ENCODE data around the gene EGFL6.

The EGFL6 gene

DNA sequence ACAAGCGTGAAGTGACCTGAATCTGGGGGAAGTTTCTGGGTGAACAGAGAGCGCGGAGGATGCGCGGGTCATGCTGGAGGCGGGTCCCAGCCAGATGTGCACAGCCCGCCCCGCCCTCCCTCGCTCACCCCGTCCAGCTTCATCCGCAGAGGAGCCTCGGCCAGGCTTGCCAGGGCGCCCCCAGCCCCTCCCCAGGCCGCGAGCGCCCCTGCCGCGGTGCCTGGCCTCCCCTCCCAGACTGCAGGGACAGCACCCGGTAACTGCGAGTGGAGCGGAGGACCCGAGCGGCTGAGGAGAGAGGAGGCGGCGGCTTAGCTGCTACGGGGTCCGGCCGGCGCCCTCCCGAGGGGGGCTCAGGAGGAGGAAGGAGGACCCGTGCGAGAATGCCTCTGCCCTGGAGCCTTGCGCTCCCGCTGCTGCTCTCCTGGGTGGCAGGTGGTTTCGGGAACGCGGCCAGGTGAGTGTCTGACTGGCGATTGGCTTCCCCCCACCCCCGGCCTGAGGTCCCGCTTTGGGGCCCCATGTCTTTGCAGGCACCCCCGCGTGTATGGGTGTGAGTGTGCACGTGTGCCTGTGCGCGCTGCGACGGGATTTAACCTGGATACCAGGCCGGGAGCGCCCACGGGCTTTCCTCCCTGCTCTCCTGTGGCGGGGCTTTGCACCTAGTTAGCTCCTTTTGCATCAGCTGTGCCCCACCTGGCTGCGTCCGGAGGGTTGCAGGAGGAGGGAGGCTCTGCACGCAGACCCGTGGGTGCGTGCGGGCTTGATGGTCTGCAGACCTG lies at the start of gene EGFL6:
Gene EGFL6 (plus strand): TSS at position 123 of the 782 bp plus-strand sequence. CDS start 261 bp downstream, at position 384.
- no peak for DNase-seq

DNA sequence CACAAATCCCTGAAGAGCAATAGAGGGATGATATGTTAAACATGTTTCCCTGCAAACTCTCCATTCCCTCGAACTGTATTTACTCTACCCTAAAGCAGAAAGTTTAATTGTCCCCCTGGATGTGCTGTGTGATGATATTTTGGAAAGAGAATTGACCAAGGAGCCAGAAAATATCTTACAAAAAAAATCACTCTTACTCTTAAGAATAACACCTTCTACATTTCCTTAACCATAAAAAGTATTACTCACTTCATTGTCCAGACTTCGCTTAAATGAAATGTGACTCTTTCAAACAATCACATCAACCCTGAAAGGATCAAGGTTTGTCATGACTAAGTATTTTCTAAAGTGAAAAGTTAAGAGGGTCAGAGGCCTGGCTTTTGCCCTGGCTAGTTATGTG lies 49.0 kb upstream of the EGFL6 start:
- DNase-seq, result no peak

- DNase-seq, result no peak
These were observed 48.5 kb upstream of the EGFL6 start for GRCh38 chrX:13520936-13521335.

GRCh38 chrX:13522811-13523210 lies 46.6 kb upstream of the EGFL6 start:
- no peak for DNase-seq

- DNase-seq, result no peak
These were observed 35.7 kb upstream of the EGFL6 start for GRCh38 chrX:13533726-13534125.

DNA sequence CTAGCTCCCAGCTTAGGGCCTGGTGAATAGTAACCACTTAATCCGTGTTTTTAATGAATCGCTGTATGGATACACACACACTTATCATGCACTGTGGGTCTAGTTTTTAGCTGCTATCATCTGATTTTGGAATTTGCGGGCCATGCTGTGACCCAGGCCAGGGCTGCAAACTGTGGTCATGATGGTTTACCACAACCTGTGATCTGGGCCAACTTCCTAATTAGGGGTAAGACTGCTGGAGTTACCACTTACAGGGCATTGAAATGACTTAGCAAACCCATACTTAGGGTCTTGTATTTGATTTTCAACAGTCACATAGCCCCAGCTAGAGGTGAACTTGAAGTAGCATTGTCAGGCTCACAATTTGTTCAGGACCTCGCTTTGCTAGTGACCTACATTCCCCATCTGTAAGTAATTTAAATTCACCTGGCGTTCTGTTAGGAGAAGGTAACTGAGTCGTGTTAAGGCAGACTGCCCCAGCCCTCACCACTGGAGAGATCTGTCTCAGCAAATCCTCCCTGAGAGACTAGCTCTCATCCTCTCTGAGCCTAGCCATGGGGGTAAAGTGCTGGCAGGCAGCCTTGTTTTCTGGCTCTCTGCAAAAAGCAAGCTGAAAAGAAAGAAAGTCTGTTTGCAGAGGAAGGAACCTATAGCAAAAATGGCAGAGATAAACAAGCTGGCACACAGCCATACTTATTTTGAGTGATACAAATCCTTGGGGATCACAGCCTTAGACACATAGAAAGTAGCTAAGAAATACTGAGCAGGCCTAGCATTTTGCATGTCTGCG lies 33.8 kb upstream of the EGFL6 start:
- DNase-seq, result no peak

- no peak for DNase-seq
These were observed 32.9 kb upstream of the EGFL6 start for GRCh38 chrX:13536551-13536950.

- no peak for DNase-seq
These were observed 31.0 kb upstream of the EGFL6 start for GRCh38 chrX:13538414-13538813.

DNA sequence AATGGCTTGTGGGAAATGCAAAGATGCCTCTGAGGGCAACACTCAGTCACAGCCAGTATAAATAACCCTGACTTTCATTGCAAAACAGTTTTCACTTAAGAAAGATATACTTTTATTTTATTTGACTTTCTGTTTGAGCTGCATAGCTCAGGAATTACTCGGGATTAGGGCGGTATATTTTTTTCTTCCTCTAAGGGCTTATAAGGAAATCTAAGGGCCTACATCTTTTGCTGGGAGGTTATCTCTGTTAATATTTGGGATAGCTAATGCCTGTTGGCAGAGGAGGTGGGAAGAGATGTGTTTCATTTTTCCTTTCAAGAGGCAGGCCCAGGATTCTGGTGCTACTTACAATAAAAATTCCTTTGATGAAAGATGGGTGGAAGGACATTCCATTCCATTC lies 28.8 kb upstream of the EGFL6 start:
- DNase-seq, result no peak

GRCh38 chrX:13545726-13546125 lies 23.7 kb upstream of the EGFL6 start:
- DNase-seq, result no peak

DNA sequence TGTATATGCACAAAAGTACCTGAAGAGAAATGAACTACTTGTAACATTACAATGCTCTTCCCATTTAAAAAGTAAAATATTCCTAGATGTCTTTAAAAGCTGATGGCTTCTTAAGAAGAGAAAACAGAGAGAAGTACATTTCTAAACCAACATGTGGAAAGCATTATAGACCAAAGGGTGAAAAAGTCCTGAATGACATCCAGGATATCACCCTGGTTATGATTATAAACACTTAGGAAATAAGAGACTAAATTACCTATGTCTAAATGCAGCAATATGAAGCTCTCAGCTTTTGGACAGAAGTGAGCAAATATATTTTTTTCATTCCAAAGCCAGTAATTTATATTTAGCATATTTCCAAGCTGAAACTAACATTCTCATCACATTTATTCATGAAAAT lies 21.7 kb upstream of the EGFL6 start:
- no peak for DNase-seq

DNA sequence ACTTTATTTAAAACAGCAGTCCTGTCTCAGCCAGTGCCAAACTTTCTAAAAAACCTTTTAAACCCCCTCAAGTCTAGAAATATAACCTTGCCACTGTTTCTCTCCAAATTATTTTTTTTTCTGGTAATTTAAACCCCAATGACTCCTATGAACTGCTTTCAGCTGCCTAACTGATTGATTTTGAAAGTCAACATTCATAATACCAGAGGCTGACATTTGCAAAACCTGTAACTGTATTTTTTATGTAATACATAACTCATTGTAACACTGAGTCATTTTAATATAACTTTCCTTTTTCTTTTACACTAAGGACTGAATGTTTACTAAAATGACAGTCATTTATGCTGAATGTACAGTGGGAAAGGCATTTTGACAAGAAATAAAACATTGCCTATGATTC lies 19.1 kb upstream of the EGFL6 start:
- no peak for DNase-seq

DNA sequence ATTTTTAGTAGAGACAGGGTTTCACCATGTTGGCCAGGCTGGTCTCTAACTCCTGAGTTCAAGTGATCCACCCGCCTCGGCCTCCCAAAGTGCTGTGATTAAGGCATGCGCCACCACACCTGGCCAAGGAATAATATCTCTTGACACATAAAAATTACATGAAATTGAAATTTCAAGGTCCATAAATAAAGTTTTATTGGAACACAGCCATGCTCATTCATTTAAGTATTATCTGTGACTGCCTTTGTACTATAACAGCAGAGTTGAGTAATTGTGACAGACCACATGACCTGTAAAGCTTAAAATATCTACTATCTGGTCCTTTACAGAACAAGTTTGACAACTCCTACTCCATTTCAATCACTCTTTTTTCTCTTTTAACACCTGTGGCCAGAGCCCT lies 17.8 kb upstream of the EGFL6 start:
- no peak for DNase-seq

- DNase-seq, result no peak
These were observed 16.5 kb upstream of the EGFL6 start for GRCh38 chrX:13552892-13553291.

DNA sequence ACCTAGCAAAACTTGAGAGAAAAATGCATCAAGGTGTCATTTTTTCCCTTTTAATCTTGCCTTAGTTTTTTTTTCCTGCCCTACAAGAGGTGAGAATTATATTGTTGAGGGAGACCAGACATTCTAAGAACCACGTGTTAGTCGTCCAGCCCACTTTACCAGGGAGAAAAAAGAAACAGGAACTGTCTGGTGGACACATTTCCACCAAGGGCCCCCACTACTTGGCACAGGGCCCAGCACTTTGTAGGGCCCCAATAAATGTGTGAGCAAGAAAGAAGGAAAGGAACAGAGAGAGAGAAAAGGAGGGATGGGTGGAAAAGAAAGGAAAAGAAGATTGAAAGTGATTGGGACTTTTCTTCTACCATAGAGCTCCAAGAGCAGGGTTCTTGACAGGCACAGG lies 3.9 kb upstream of the EGFL6 start:
- no peak for DNase-seq

- no peak for DNase-seq
These were observed 832 bp downstream of the EGFL6 start for GRCh38 chrX:13570261-13570605.

- no peak for DNase-seq
These were observed 1.7 kb downstream of the EGFL6 start for GRCh38 chrX:13571136-13571535.

DNA sequence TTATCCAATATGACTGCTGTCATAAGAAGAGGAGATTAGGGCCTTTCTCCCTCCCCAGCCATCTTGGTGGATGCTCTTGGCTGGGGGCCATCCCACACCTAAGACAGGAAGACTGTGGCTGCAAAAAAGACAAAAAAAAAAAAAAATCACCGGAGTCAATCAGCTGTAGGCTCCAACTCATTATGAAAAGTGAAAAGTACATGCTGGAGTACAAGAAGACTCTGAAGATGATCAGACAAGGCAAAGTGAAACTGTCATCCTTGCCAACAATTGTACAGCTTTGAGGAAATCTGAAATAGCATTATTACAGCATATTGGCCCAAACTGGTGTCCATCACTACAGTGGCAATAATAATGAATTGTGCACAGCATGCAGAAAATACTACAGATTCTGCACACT lies 5.2 kb downstream of the EGFL6 start:
- DNase-seq, result no peak

- no peak for DNase-seq
These were observed 10.3 kb downstream of the EGFL6 start for GRCh38 chrX:13579661-13580060.

GRCh38 chrX:13581554-13581953 lies 12.2 kb downstream of the EGFL6 start:
- DNase-seq, result no peak

DNA sequence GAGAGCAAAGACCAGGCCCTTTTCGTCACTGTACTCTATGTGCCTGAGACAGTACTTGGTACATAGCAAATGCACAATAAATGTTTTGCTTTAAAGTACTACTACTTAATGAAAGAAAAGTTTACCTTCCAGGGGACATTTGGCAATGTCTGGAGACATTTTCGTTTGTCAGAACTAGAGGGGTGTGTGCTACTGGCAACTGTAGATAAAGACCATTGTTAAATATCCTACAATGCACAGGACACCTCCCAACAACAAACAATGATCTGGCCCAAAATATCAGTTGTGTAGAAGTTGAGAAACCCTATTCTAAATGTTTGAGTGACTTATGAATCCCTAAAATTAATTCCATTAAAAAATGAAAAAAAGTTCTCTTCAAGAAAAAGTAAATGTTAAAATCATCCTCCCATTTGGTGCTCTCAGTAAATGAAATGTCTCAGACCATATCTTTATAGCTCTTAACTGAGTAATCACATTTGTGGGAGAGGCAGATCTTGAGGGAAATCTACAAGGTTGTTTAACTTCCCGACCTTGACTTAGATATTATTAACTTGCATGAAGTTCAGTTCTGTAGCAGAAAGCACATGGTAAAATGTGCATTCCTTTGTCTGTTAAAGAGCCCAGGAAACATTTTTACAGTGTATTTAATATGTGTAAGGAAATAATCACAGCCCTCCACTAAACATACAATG lies 18.5 kb downstream of the EGFL6 start:
- no peak for DNase-seq

DNA sequence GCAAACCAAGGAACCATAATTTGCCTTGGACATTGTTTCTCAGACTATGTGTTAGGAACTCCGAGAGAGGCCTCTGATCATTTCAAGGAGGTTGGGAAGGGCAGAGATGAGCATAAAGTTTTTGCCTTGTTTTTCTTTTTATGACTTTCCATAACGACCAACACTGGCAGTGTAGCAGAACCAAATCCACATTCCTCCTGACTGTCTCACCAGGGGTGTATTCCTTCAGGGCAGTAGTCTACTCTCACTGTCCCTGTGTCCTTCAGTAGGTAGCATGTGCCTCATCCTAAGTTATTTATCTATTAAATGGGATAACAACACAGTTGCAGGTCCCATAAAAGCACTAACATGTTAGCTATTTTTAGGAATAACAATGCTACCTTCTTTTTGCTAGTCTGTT lies 20.8 kb downstream of the EGFL6 start:
- no peak for DNase-seq

DNA sequence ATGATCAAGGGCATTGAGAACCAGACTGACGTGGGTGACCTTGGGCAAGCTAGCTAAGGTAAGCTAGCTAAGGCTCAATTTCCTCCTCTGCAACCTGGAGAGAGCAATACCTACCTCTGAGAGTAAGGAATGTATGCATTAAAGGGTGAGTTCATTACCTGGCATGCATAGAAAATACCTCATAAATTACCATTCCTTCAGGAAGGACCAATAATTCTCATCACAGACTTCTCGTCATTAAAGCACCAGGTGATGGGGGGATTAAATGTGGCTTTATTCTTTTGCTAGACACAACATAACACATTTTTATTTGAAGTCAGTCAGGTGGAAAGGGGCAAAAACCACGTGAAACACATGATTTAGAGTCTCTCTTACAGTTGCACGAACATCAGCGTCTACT lies 21.5 kb downstream of the EGFL6 start:
- DNase-seq, result no peak

DNA sequence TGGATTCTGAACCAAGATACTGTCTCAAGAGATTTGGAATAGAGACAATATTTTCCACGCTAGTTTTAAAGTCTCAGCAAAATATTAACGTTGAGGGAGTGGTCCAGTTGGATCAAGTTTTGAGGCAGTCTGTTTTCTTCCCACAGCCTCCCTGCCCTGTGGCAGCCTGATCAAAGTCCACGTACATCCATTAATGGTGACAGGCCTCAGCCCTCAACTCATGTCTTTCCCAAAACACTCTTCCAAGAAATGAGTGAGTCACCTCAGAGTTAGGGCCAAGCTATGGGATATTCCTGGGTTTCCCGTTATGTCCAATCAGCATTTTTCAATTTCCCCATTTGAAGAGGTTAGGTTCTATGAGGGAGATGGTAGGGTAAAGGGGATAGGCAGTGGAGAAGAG lies 28.5 kb downstream of the EGFL6 start:
- DNase-seq, result no peak

Measured in COR-L47 (cell line).